Lower lobe of right lung (tissue), 2 donors: ENCODE measurements around the gene CNTN4. TPM values are rescaled to one million over a fixed set of nuclear protein-coding genes. Genes with fewer than 3 reads are reported as not detected.
A peak's percentile ranks its signal among the peaks of the same experiment; 100 is the strongest.

Source experiments
- ATAC-seq, 2 donors: fragments of 200-7000 bp; cut with Tn5 transposase; one replicate each; pipeline ENCODE4 v1.9.1; 2020 to 2022; ENCODE audit warnings: mild to moderate bottlenecking in 2 of 2, moderate library complexity in 2 of 2
- DNase-seq: peaks from one replicate; pipeline ENCODE4 v3.0.0-alpha.2; 2020
- H3K27ac ChIP-seq: fragments of 200-600 bp; one replicate; pipeline ENCODE4 v1.8.0; 2022
- H3K27me3 ChIP-seq: fragments of 200-600 bp; one replicate; pipeline ENCODE4 v1.8.0; 2022; ENCODE audit warnings: low read depth
- H3K36me3 ChIP-seq: fragments of 200-600 bp; one replicate; pipeline ENCODE4 v1.8.0; 2022; ENCODE audit warnings: mild to moderate bottlenecking
- H3K4me1 ChIP-seq: fragments of 200-600 bp; one replicate; pipeline ENCODE4 v1.8.0; 2022
- H3K4me3 ChIP-seq: fragments of 200-600 bp; one replicate; pipeline ENCODE4 v1.8.0; 2022; ENCODE audit warnings: mild to moderate bottlenecking
- H3K9me3 ChIP-seq: fragments of 200-600 bp; one replicate; pipeline ENCODE4 v1.8.0; 2022
- intact Hi-C: fragments of 100-400 bp; cut with DNase I; formaldehyde crosslinking; loops from one replicate; pipeline ENCODE4 v1.11.0; 2022
- total RNA-seq: library from RNA; stranded (reverse); fragmentation: NEBNext Ultra II Directional; extraction: Animal tissue kit (Norgen Biotek cat#: 25700); gene quantifications from one replicate; pipeline ENCODE4 v1.2.1, GENCODE V29; 2021
- TF ChIP-seq, protein P1 (sequence below): fragments of 200-600 bp; IDR thresholded peaks from one replicate; pipeline ENCODE4 v1.8.0; 2022; ENCODE audit warnings: antibody characterized with exemption, mild to moderate bottlenecking
- donor health status: DM: no; HTN: yes; CAD: no; lungs with severe emphysema.

The CNTN4 gene
- total RNA-seq, 1 donor from 2014 or later = 10.4 TPM

DNA sequence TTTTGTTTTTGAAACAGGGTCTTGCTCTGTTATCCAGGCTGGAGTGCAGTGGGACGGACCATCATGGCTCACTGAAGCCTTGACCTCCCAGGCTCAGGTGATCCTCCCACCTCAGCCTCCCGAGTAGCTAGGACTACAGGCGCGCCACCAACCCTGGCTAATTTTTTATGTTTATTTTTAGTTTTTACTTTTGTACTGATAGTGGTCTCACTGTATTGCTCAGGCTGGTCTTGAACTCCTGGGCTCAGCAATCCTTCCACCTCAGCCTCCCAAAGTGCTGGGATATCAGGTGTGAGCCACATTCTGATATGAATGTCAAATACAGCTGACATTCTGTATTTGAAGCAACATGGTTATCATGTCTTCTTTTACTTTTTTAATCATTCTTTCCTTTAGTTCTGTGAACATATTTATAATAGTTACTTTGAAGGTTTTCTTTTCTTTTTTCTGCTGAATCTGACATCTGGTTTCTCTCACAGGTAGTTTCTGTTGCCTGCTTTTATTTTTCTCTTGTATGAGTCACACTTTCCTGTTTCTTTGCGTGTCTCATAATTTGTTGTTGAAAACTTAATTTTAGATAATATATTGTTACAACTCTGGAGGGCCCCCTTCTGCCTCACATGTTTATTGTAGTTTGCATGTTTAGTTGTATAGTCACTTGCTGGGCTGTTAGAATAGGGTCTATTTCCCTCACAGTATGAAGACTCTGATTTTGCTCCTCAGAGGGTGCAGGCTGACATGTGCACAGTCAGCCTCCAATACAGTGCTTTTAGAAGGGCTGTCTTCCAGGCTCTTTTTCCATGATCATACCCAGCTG, 8.4 kb upstream of the CNTN4 start:
- ATAC-seq (no peak), DNase-seq (no peak)
- Histone ChIP-seq H3K27me3 (no peaks in the 10 kb centered on the region), H3K36me3 (no peaks in the 10 kb centered on the region), H3K9me3 (no peaks in the 10 kb centered on the region), H3K4me1 (no peaks in the 10 kb centered on the region), H3K4me3 (no peak overlapping the region), H3K27ac (no peak overlapping the region)
- TF ChIP-seq, protein P1, sequence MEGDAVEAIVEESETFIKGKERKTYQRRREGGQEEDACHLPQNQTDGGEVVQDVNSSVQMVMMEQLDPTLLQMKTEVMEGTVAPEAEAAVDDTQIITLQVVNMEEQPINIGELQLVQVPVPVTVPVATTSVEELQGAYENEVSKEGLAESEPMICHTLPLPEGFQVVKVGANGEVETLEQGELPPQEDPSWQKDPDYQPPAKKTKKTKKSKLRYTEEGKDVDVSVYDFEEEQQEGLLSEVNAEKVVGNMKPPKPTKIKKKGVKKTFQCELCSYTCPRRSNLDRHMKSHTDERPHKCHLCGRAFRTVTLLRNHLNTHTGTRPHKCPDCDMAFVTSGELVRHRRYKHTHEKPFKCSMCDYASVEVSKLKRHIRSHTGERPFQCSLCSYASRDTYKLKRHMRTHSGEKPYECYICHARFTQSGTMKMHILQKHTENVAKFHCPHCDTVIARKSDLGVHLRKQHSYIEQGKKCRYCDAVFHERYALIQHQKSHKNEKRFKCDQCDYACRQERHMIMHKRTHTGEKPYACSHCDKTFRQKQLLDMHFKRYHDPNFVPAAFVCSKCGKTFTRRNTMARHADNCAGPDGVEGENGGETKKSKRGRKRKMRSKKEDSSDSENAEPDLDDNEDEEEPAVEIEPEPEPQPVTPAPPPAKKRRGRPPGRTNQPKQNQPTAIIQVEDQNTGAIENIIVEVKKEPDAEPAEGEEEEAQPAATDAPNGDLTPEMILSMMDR = no peak
- intact Hi-C loops = no loop called here

DNA sequence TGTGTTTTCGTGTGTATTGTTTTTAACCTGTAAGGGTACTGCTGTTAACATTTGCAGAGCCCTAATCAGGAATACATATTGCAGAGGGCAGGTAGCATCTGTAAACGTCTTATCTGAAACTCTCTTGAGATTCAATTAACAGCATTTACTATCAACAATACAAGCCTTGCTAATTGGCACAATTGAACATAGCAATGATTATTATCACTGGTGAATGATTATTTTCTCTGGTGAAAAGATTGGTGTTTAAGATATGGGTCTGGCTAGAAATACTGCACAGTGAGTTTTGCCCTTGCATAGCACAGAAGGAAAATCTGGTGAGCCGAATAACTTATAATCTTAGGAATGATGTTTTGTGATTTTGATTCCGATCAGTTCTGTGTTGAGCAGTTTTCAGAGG, 5.9 kb upstream of the CNTN4 start:
- no peaks in the 10 kb centered on the region for H3K9me3 ChIP-seq
- TF ChIP-seq, protein P1 = no peak
- no peak overlapping the region for H3K4me3 ChIP-seq
- ATAC-seq (no peak), DNase-seq (no peak)
- intact Hi-C loops = no loop called here
- no peaks in the 10 kb centered on the region for H3K36me3 ChIP-seq
- peaks cover 3% of the 10 kb centered on the region for H3K27me3 ChIP-seq
- no peak overlapping the region for H3K27ac ChIP-seq
- no peaks in the 10 kb centered on the region for H3K4me1 ChIP-seq

DNA sequence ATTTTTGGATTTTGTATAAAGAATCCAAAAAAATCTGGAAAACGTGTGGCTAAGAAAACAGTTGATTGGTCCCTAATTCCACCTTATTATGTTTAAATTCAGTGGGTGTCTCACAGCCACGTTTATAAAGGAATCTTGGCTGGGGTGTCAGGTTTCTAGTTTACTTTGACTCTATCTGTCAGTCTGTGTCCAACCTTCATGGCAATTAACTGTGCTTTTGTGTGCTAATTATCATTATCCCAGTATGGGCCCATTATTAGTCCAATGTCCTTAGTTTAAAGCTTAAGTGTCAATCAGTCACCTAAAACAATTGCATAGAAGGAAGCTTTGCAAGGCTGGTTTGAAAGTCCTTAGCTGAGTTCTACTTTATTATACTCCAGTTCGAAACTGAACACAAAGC, 3.7 kb upstream of the CNTN4 start:
- ATAC-seq = no peak
- Histone ChIP-seq H3K27me3 (peaks cover 17% of the 10 kb centered on the region), H3K27ac (no peak overlapping the region), H3K9me3 (no peaks in the 10 kb centered on the region), H3K4me1 (no peaks in the 10 kb centered on the region), H3K4me3 (no peak overlapping the region), H3K36me3 (no peaks in the 10 kb centered on the region)
- intact Hi-C loops = no loop called here
- no peak for DNase-seq
- TF ChIP-seq, protein P1 = no peak

DNA sequence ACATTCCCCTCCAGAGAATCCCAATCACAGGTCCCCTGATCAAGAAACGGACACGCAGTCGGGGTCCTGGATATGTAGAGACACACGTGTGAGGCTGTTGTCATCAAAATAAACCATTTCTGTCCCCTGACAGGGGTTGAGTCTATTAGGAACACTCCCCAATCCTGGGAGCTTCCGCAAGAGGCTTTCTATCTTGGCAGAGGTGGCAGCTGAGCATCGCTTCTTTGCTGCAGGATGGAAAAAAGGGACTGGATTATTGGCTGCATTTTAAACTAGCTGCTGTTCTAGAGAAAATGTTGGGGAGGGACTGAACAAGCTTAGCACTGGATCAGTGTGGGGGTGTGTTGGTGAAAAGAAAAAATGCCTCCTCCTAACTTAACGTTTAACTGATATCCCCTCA, 2.5 kb upstream of the CNTN4 start:
- TF ChIP-seq, protein P1 = no peak
- DNase-seq (no peak), ATAC-seq (no peak)
- intact Hi-C loops = no loop called here
- Histone ChIP-seq H3K36me3 (no peaks in the 10 kb centered on the region), H3K27ac (no peak overlapping the region), H3K9me3 (no peaks in the 10 kb centered on the region), H3K4me3 (no peak overlapping the region), H3K4me1 (no peaks in the 10 kb centered on the region), H3K27me3 (peaks cover 18% of the 10 kb centered on the region)

DNA sequence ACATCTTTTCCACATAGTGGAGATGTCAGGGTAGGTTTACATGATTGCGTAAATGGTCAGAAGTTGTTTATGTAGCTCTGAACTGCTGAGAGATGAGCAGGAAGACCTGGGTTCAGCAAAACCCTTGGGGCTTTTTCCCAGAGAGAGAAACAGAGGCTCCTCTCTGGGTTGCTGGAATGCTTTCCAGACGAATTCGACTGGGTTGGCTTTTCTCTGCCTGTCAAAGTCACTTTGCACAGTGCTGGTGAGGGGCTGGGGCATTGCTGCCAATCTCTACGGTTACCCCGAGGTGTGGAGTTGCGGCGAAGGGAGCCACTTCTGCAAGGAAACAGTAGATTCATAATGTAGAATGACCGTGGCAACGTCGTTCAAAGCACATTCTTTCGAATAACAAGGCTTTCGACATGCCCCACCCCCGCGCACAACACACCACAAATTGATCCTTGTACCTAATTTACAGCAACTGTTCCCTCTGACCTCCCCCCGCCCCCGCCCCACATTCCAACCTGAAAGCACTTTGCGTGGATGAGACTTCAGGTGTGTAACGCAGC, 950 bp upstream of the CNTN4 start:
- TF ChIP-seq, protein P1 = no peak

More for the DNA sequence above, 950 bp upstream of the CNTN4 start:
- Histone ChIP-seq H3K36me3 (no peaks in the 10 kb centered on the region), H3K4me1 (no peaks in the 10 kb centered on the region), H3K4me3 (peak overlapping the region; percentile 58), H3K27me3 (peaks cover 18% of the 10 kb centered on the region), H3K27ac (no peak overlapping the region), H3K9me3 (no peaks in the 10 kb centered on the region)
- intact Hi-C loops = no loop called here
- no peak for ATAC-seq
- no peak for DNase-seq
